ENCODE data around the gene PTGDR. TPM values are rescaled to one million over a fixed set of nuclear protein-coding genes. Genes with fewer than 3 reads are reported as not detected.

The PTGDR gene
- total and polyA plus RNA-seq, 2 donors: 0.38 to 0.73 TPM

DNA sequence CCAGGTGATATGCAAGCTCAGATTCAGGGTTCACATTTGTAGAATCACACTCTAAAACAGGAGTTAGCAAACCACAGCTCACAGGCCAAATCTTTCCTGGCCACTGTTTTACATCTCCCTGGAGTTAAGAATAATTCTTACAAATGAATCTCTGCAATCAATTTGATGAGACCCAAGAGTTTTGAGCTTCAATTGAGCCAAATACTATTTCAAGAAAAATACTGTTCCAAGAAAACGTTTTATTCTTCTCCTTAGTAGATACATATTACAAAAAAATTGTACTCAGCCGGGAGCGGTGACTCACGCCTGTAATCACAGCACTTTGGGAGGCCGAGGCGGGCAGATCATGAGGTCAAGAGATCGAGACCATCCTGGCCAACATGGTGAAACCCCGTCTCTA is 2.5 kb downstream of the PTGDR start:
- no peak overlapping the region for H3K27ac ChIP-seq (ENCODE audit: low read depth in 1 of 2, low read length in 1 of 2)
- H3K4me1 ChIP-seq (ENCODE audit: control insufficient read depth in 2 of 2, insufficient read depth in 2 of 2, low read length in 2 of 2): peaks cover 10 to 23% of the 10 kb centered on the region in 2 donors
- WGBS: 89% methylated on average over 8 of the region's 8 CpGs
- no peak for DNase-seq (ENCODE audit: low read depth in 6 of 9, low spot score in 9 of 9)
- no peaks in the 10 kb centered on the region for H3K9me3 ChIP-seq (ENCODE audit: control insufficient read depth in 2 of 2, insufficient read depth in 1 of 2, low read length in 1 of 2)
- no peaks in the 10 kb centered on the region for H3K36me3 ChIP-seq (ENCODE audit: control insufficient read depth in 2 of 2, insufficient read depth in 2 of 2, low read length in 1 of 2)
- H3K27me3 ChIP-seq (ENCODE audit: control insufficient read depth in 2 of 2, insufficient read depth in 1 of 2, low read length in 1 of 2): peaks cover 28 to 38% of the 10 kb centered on the region in 2 donors
- no peak overlapping the region for H3K4me3 ChIP-seq (ENCODE audit: low read length in 2 of 2)

DNA sequence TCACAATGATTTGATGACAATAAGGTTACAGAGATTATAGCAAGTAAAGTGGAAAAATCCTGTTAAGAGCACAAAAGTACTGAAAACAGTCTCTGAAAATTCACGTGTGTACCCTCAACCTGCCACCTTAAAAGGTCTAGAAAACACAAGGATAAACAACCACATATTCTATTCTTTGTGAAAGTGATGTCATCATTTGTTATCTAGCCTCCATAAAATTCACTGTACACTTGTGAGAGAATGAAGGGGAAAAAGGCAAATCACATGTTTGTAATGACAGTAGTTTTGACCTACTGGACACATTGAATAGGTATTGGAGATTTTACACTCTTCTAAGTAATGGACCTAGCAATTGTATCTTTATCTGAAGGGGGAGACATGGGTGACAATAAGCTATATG is 4.0 kb downstream of the PTGDR start:
- Histone ChIP-seq H3K27me3 (ENCODE audit: control insufficient read depth in 2 of 2, insufficient read depth in 1 of 2, low read length in 1 of 2) (peaks cover 28 to 38% of the 10 kb centered on the region in 2 donors), H3K9me3 (ENCODE audit: control insufficient read depth in 2 of 2, insufficient read depth in 1 of 2, low read length in 1 of 2) (no peaks in the 10 kb centered on the region), H3K4me1 (ENCODE audit: control insufficient read depth in 2 of 2, insufficient read depth in 2 of 2, low read length in 2 of 2) (peaks cover 10 to 16% of the 10 kb centered on the region in 2 donors), H3K27ac (ENCODE audit: low read depth in 1 of 2, low read length in 1 of 2) (no peak overlapping the region), H3K4me3 (ENCODE audit: low read length in 2 of 2) (no peak overlapping the region), H3K36me3 (ENCODE audit: control insufficient read depth in 2 of 2, insufficient read depth in 2 of 2, low read length in 1 of 2) (no peaks in the 10 kb centered on the region)
- 88% methylated on average over 1 of the region's 1 CpG for WGBS
- no peak for DNase-seq (ENCODE audit: low read depth in 6 of 9, low spot score in 9 of 9)

DNA sequence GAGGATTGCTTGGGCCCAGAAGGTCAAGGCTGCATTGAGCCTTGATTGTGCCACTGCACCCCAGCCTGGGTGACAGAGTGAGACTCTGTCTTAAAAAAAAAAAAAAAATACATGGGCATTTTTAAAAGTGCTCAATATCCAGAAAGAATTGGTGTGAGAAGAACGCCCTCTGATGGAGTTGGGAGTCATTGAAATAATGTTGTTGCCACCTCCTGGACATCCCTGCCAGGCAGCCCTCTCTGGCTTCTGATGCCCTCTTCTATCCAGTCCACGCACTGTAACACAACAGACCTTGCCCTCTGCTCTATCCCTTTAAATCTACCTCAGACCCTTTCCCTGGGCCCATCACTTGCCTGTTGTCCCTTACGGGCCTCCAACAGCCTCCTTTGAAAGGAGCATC is 4.9 kb downstream of the PTGDR start:
- WGBS: 70% methylated on average over 3 of the region's 3 CpGs
- no peak overlapping the region for H3K27ac ChIP-seq (ENCODE audit: low read depth in 1 of 2, low read length in 1 of 2)

DNA sequence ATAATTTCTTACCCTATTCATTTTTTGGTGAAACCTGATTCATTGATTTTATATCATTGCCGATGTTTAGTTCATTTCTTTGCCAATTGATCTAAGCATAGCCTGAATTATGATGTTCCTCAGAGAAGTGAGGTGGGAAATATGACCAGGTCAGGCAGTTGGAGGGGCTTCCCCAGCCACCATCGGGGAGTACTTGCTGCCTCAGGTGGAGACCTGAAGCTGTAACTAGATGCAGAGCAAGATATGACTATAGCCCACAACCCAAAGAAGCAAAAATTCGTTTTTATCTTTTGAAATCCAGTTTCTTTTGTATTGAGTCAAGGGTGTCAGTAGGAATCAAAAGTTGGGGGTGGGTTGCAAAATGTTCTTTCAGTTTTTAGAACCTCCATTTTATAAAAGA is 7.9 kb downstream of the PTGDR start:
- no peak overlapping the region for H3K27ac ChIP-seq (ENCODE audit: low read depth in 1 of 2, low read length in 1 of 2)
- DNase-seq (ENCODE audit: low read depth in 6 of 9, low spot score in 9 of 9): no peak
- H3K27me3 ChIP-seq (ENCODE audit: control insufficient read depth in 2 of 2, insufficient read depth in 1 of 2, low read length in 1 of 2): no peaks in the 10 kb centered on the region
- WGBS: 65% methylated on average over 3 of the region's 3 CpGs
- H3K36me3 ChIP-seq (ENCODE audit: control insufficient read depth in 2 of 2, insufficient read depth in 2 of 2, low read length in 1 of 2): no peaks in the 10 kb centered on the region
- no peak overlapping the region for H3K4me3 ChIP-seq (ENCODE audit: low read length in 2 of 2)
- no peaks in the 10 kb centered on the region for H3K4me1 ChIP-seq (ENCODE audit: control insufficient read depth in 2 of 2, insufficient read depth in 2 of 2, low read length in 2 of 2)
- no peaks in the 10 kb centered on the region for H3K9me3 ChIP-seq (ENCODE audit: control insufficient read depth in 2 of 2, insufficient read depth in 1 of 2, low read length in 1 of 2)

More for the DNA sequence above, 4.9 kb downstream of the PTGDR start:
- no peak overlapping the region for H3K4me3 ChIP-seq (ENCODE audit: low read length in 2 of 2)
- peak in 1 of 9 donors; percentile 36 for DNase-seq (ENCODE audit: low read depth in 6 of 9, low spot score in 9 of 9)
- H3K36me3 ChIP-seq (ENCODE audit: control insufficient read depth in 2 of 2, insufficient read depth in 2 of 2, low read length in 1 of 2): no peaks in the 10 kb centered on the region
- H3K9me3 ChIP-seq (ENCODE audit: control insufficient read depth in 2 of 2, insufficient read depth in 1 of 2, low read length in 1 of 2): no peaks in the 10 kb centered on the region
- peaks cover 10% of the 10 kb centered on the region in 2 donors for H3K4me1 ChIP-seq (ENCODE audit: control insufficient read depth in 2 of 2, insufficient read depth in 2 of 2, low read length in 2 of 2)
- peaks cover 23 to 30% of the 10 kb centered on the region in 2 donors for H3K27me3 ChIP-seq (ENCODE audit: control insufficient read depth in 2 of 2, insufficient read depth in 1 of 2, low read length in 1 of 2)

DNA sequence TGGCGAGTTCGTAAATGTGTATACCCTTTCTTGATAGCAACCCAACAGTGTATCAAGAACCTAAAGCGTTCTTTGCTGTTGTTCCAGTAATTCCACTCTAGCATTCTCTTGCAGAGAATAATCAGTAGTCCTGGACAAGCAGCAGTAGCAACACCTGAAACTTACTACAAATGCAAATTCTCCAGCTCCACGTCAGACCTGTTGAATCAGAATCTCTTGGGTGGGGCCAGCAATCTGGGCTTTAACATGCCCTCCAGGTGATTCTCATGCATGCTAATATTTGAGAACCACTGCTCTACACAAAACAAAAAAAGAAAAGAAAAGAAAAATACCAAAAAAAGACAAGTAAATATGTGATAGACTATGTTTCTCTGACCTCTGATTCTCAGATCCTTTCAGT is 10.1 kb downstream of the PTGDR start:
- WGBS: 86% methylated on average over 4 of the region's 4 CpGs
- H3K9me3 ChIP-seq (ENCODE audit: control insufficient read depth in 2 of 2, insufficient read depth in 1 of 2, low read length in 1 of 2): no peaks in the 10 kb centered on the region
- H3K4me1 ChIP-seq (ENCODE audit: control insufficient read depth in 2 of 2, insufficient read depth in 2 of 2, low read length in 2 of 2): no peaks in the 10 kb centered on the region
- DNase-seq (ENCODE audit: low read depth in 6 of 9, low spot score in 9 of 9): no peak
- no peaks in the 10 kb centered on the region for H3K36me3 ChIP-seq (ENCODE audit: control insufficient read depth in 2 of 2, insufficient read depth in 2 of 2, low read length in 1 of 2)
- no peaks in the 10 kb centered on the region for H3K27me3 ChIP-seq (ENCODE audit: control insufficient read depth in 2 of 2, insufficient read depth in 1 of 2, low read length in 1 of 2)
- H3K27ac ChIP-seq (ENCODE audit: low read depth in 1 of 2, low read length in 1 of 2): no peak overlapping the region
- no peak overlapping the region for H3K4me3 ChIP-seq (ENCODE audit: low read length in 2 of 2)

DNA sequence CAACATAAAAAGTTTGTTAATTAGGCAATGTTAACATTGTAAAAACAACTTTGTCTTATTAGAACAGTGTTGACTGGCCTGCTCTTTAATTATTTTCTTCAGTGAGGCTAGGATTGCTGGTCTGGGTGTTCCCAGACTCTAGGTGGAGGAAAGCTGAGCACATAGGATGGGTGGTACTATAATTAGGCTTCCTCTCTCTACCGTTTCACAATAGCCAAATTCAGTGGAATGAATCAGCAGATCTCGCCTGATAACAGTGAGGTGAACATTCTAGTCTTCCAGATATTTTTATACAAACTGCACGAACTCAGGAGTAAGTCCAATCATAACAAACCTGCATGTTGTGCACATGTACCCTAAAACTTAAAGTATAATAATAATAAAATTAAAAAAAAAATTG is 11.9 kb downstream of the PTGDR start:
- Histone ChIP-seq H3K4me3 (ENCODE audit: low read length in 2 of 2) (no peak overlapping the region), H3K27ac (ENCODE audit: low read depth in 1 of 2, low read length in 1 of 2) (no peak overlapping the region), H3K27me3 (ENCODE audit: control insufficient read depth in 2 of 2, insufficient read depth in 1 of 2, low read length in 1 of 2) (no peaks in the 10 kb centered on the region), H3K36me3 (ENCODE audit: control insufficient read depth in 2 of 2, insufficient read depth in 2 of 2, low read length in 1 of 2) (no peaks in the 10 kb centered on the region), H3K4me1 (ENCODE audit: control insufficient read depth in 2 of 2, insufficient read depth in 2 of 2, low read length in 2 of 2) (no peaks in the 10 kb centered on the region), H3K9me3 (ENCODE audit: control insufficient read depth in 2 of 2, insufficient read depth in 1 of 2, low read length in 1 of 2) (no peaks in the 10 kb centered on the region)
- WGBS: 8% methylated on average over 3 of the region's 3 CpGs
- no peak for DNase-seq (ENCODE audit: low read depth in 6 of 9, low spot score in 9 of 9)

DNA sequence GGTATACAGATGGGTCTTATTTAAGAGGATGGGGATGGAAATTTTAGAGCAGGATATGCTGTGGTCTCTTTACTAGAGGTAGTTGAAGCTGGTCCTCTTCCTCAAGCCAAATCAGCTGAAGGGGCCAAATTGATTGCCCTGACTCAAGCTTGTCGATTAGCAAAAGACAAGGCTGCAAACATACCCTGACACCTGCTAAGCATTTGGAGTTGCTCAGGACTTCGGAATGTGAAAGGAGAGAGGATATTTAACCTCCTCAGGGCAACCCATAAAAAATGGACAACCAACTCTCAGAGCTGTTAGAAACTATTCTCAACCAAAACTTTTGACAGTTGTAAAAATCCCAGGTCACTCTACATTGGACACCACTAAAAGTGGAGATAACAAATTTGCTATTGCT is 15.6 kb downstream of the PTGDR start:
- WGBS: 95% methylated on average over 2 of the region's 2 CpGs
- H3K27ac ChIP-seq (ENCODE audit: low read depth in 1 of 2, low read length in 1 of 2): no peak overlapping the region

DNA sequence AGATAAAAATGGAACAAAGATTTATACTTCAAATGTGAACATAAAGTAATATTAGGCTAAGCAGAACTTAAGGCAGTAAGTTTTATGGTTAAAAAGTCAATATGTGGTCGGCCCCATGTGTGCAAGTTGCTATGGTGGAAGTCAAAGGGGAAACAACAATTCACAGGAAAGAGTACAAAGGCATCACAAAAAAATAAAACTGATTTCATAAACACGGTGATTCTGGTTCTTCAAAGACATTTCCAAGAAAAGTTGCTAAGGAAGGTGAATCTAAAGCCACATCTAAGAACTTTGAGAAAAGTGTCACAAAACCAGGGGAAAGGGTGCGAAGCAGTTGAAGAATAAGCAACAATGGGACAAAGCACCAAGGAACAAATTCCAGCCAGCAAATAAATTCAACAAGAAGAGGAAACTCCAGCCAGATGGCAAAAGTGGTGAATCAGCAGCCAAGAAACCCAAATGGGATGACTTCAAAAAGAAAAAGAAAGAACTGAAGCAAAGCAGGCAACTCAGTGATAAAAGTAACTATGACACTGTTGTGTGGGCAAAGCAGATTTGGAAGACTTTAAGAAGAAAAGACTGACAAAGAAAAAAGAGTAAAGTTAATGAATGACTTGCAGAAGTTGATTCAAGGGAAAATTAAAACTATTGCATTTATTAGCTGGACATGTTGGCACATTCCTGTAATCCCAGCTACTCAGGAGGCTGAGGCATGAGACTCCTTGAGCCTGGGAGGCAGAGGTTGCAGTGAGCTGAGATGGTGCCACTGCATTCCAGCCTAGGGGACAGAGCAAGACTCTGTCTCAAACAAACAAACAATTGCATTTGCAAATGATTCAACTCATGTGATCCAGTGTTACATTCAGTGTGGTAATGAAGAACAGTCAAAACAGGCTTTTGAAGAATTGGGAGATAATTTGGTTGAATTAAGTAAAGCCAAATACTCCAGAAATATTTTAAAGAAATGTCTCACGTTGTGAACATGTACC is 19.5 kb downstream of the PTGDR start:
- H3K27me3 ChIP-seq (ENCODE audit: control insufficient read depth in 2 of 2, insufficient read depth in 1 of 2, low read length in 1 of 2): no peaks in the 10 kb centered on the region
- H3K4me1 ChIP-seq (ENCODE audit: control insufficient read depth in 2 of 2, insufficient read depth in 2 of 2, low read length in 2 of 2): peaks cover 0 to 6% of the 10 kb centered on the region in 2 donors
- no peak overlapping the region for H3K4me3 ChIP-seq (ENCODE audit: low read length in 2 of 2)
- WGBS: 28% methylated on average over 4 of the region's 4 CpGs
- no peak overlapping the region for H3K27ac ChIP-seq (ENCODE audit: low read depth in 1 of 2, low read length in 1 of 2)
- H3K36me3 ChIP-seq (ENCODE audit: control insufficient read depth in 2 of 2, insufficient read depth in 2 of 2, low read length in 1 of 2): no peaks in the 10 kb centered on the region
- no peaks in the 10 kb centered on the region for H3K9me3 ChIP-seq (ENCODE audit: control insufficient read depth in 2 of 2, insufficient read depth in 1 of 2, low read length in 1 of 2)
- peak in 1 of 9 donors; percentile 37 for DNase-seq (ENCODE audit: low read depth in 6 of 9, low spot score in 9 of 9)

More for the DNA sequence above, 15.6 kb downstream of the PTGDR start:
- H3K4me3 ChIP-seq (ENCODE audit: low read length in 2 of 2): no peak overlapping the region
- no peaks in the 10 kb centered on the region for H3K36me3 ChIP-seq (ENCODE audit: control insufficient read depth in 2 of 2, insufficient read depth in 2 of 2, low read length in 1 of 2)
- H3K4me1 ChIP-seq (ENCODE audit: control insufficient read depth in 2 of 2, insufficient read depth in 2 of 2, low read length in 2 of 2): peaks cover 0 to 6% of the 10 kb centered on the region in 2 donors
- no peaks in the 10 kb centered on the region for H3K27me3 ChIP-seq (ENCODE audit: control insufficient read depth in 2 of 2, insufficient read depth in 1 of 2, low read length in 1 of 2)
- H3K9me3 ChIP-seq (ENCODE audit: control insufficient read depth in 2 of 2, insufficient read depth in 1 of 2, low read length in 1 of 2): no peaks in the 10 kb centered on the region
- no peak for DNase-seq (ENCODE audit: low read depth in 6 of 9, low spot score in 9 of 9)

DNA sequence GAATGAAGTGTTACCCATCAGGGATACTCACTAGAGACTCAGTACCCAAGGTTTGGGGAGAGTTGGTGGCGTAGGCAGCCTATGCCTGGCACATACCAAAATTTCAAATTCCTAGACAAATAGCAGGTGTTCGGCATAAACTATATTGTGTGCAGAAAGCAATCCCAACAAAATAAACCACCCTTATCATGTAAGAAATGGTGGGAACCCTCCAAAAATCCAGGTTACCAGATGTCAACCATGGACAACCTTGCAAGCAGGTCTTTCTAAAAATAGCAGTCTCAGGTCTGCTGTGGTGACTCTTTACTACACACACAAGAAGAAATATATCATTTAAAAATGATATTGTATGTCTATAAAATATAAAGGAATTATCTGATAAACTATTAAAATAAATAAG is 28.9 kb downstream of the PTGDR start:
- no peak for DNase-seq (ENCODE audit: low read depth in 6 of 9, low spot score in 9 of 9)
- Histone ChIP-seq H3K27me3 (ENCODE audit: control insufficient read depth in 2 of 2, insufficient read depth in 1 of 2, low read length in 1 of 2) (no peaks in the 10 kb centered on the region), H3K36me3 (ENCODE audit: control insufficient read depth in 2 of 2, insufficient read depth in 2 of 2, low read length in 1 of 2) (no peaks in the 10 kb centered on the region), H3K4me1 (ENCODE audit: control insufficient read depth in 2 of 2, insufficient read depth in 2 of 2, low read length in 2 of 2) (no peaks in the 10 kb centered on the region), H3K4me3 (ENCODE audit: low read length in 2 of 2) (no peak overlapping the region), H3K27ac (ENCODE audit: low read depth in 1 of 2, low read length in 1 of 2) (no peak overlapping the region), H3K9me3 (ENCODE audit: control insufficient read depth in 2 of 2, insufficient read depth in 1 of 2, low read length in 1 of 2) (no peaks in the 10 kb centered on the region)
- 98% methylated on average over 2 of the region's 2 CpGs for WGBS

Measured in thymus (tissue), 11 donors.